Parathyroid adenoma (tissue), 2 donors: Measurements from ENCODE around the gene SCO2.
A peak's percentile ranks its signal among the peaks of the same experiment; 100 is the strongest.

Experiments used
- H2AFZ ChIP-seq: fragments of 300-600 bp; sonication (generic); one replicate; pipeline ENCODE4 v1.7.0; 2017; ENCODE audit warnings: antibody characterized with exemption, mild to moderate bottlenecking
- H3K27ac ChIP-seq: fragments of 300-600 bp; sonication (generic); one replicate; pipeline ENCODE4 v1.7.0; 2017
- H3K27me3 ChIP-seq: fragments of 300-600 bp; sonication (generic); one replicate; pipeline ENCODE4 v1.7.0; 2017; ENCODE audit warnings: low read length; ENCODE audit not compliant: control insufficient read depth, insufficient read depth
- H3K36me3 ChIP-seq: fragments of 300-600 bp; sonication (generic); one replicate; pipeline ENCODE4 v1.7.0; 2017; ENCODE audit warnings: low read length; ENCODE audit not compliant: control insufficient read depth, insufficient read depth
- H3K4me1 ChIP-seq: fragments of 300-600 bp; sonication (generic); one replicate; pipeline ENCODE4 v1.7.0; 2017; ENCODE audit warnings: control low read depth
- H3K4me2 ChIP-seq: fragments of 300-600 bp; sonication (generic); one replicate; pipeline ENCODE4 v1.7.0; 2017; ENCODE audit warnings: low read length
- H3K4me3 ChIP-seq: fragments of 300-600 bp; sonication (generic); one replicate; pipeline ENCODE4 v1.7.0; 2017; ENCODE audit warnings: low read depth, low read length
- H3K79me2 ChIP-seq: fragments of 300-600 bp; sonication (generic); one replicate; pipeline ENCODE4 v1.7.0; 2017; ENCODE audit warnings: control low read depth
- H3K9ac ChIP-seq: fragments of 300-600 bp; sonication (generic); one replicate; pipeline ENCODE4 v1.7.0; 2017; ENCODE audit warnings: mild to moderate bottlenecking
- H3K9me3 ChIP-seq: fragments of 300-600 bp; sonication (generic); one replicate; pipeline ENCODE4 v1.7.0; 2017; ENCODE audit warnings: low read length; ENCODE audit not compliant: control insufficient read depth
- TF ChIP-seq, protein P1 (sequence below): fragments of 300-600 bp; sonication (generic); IDR thresholded peaks from one replicate; pipeline ENCODE4 v1.7.0; 2017; ENCODE audit warnings: antibody characterized with exemption, mild to moderate bottlenecking
- donor health status: primary hyperparathyroidism.

Gene SCO2

DNA sequence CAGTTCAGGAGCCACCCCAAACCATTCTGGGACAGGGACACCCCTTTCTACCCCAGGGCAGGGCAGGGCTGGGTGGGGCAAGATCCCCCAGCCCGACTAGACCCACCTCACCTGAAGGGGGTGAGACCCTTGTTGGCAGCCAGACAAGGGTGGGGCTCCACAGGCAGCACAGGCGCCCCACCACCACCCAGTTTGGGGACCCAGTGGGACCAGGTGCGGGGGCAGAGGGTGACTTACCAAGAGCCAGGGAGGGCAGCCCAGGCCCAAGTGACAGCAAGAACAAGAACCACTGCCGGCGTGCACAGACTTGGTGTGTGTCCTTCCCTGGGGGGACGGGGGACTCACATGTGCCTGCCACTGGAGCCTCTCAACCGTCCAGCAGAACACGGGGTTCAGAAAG, 41.8 kb downstream of the SCO2 start:
- TF ChIP-seq, protein P1, sequence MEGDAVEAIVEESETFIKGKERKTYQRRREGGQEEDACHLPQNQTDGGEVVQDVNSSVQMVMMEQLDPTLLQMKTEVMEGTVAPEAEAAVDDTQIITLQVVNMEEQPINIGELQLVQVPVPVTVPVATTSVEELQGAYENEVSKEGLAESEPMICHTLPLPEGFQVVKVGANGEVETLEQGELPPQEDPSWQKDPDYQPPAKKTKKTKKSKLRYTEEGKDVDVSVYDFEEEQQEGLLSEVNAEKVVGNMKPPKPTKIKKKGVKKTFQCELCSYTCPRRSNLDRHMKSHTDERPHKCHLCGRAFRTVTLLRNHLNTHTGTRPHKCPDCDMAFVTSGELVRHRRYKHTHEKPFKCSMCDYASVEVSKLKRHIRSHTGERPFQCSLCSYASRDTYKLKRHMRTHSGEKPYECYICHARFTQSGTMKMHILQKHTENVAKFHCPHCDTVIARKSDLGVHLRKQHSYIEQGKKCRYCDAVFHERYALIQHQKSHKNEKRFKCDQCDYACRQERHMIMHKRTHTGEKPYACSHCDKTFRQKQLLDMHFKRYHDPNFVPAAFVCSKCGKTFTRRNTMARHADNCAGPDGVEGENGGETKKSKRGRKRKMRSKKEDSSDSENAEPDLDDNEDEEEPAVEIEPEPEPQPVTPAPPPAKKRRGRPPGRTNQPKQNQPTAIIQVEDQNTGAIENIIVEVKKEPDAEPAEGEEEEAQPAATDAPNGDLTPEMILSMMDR = no peak
- Histone ChIP-seq H3K4me3 (no peak overlapping the region), H3K9me3 (no peaks in the 10 kb centered on the region), H3K27me3 (no peaks in the 10 kb centered on the region), H3K36me3 (no peaks in the 10 kb centered on the region), H3K4me2 (no peak overlapping the region), H3K27ac (no peak overlapping the region), H3K9ac (no peak overlapping the region), H3K4me1 (no peaks in the 10 kb centered on the region), H3K79me2 (no peaks in the 10 kb centered on the region), H2AFZ (no peak overlapping the region)

DNA sequence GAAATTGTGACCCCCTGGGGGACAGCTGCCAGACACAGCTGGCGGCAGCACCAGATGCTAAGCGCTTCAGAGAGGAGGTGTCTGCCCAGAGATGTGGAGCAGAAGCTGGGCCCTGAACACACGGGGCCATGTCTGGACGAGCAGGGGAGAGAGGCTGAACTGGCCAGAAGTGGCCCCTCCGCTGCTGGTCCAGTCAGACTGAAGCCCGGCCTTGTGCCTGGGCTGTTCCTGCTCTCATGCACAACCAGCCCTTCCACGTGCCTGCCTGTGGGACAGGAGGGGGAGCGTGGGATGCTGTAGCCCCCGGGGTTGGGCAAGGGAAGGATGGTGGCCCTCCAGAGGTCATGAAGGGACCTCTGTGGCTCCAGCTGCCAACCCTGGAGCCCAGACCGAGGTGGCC, 42.3 kb downstream of the SCO2 start:
- Histone ChIP-seq H3K4me2 (no peak overlapping the region), H3K27ac (no peak overlapping the region), H2AFZ (no peak overlapping the region), H3K4me3 (no peak overlapping the region), H3K9ac (no peak overlapping the region), H3K9me3 (no peaks in the 10 kb centered on the region), H3K36me3 (no peaks in the 10 kb centered on the region), H3K27me3 (no peaks in the 10 kb centered on the region), H3K4me1 (no peaks in the 10 kb centered on the region), H3K79me2 (no peaks in the 10 kb centered on the region)
- TF ChIP-seq, protein P1 = no peak

DNA sequence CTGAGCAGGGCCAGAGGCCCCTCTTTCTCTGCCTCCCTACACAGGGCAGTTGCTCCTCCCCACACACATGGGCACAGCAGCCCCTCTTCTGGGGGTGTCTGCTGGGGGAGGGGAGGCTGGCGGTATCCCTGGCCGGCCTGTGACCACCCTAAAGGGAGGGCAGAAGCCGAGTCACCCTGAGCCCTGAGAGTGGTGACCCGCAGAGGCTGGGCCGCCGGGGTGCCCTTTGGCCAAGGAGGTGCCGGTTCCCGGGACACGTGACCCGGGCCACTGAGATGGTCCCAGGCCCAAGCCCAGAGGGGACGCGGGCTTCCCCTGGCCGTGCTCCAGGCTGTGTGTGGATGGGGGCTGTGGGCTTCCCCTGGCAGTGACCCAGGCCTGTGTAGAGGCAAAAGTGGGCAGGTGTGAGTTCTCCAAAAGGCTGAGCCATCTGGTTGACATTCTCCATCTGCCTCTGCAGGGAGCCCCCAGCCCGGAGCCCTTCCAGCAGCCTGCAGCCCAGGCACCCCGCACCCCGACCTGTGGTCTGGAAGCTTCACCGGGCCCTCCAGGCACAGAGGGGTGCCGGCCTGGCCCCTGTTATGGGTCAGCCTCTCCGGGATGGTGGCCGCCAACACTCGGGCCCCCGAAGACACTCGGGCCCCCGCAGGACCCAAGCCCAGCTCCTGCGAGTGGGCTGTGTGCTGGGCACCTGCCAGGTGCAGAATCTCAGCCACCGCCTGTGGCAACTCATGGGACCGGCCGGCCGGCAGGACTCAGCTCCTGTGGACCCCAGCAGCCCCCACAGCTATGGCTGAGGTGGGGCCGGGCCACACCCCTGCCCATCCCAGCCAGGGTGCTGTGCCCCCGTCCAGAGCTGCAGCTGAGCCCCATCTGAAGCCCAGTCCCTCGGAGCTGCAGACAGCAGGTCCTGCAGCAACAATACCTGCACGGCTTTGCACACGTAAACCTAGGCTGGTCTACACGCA, 43.0 kb downstream of the SCO2 start:
- no peaks in the 10 kb centered on the region for H3K79me2 ChIP-seq
- no peaks in the 10 kb centered on the region for H3K9me3 ChIP-seq
- TF ChIP-seq, protein P1 = no peak
- H2AFZ ChIP-seq = no peak overlapping the region
- no peak overlapping the region for H3K27ac ChIP-seq
- no peak overlapping the region for H3K4me3 ChIP-seq
- no peaks in the 10 kb centered on the region for H3K4me1 ChIP-seq
- H3K36me3 ChIP-seq = no peaks in the 10 kb centered on the region
- H3K9ac ChIP-seq = no peak overlapping the region
- H3K4me2 ChIP-seq = no peak overlapping the region
- H3K27me3 ChIP-seq = no peaks in the 10 kb centered on the region

DNA sequence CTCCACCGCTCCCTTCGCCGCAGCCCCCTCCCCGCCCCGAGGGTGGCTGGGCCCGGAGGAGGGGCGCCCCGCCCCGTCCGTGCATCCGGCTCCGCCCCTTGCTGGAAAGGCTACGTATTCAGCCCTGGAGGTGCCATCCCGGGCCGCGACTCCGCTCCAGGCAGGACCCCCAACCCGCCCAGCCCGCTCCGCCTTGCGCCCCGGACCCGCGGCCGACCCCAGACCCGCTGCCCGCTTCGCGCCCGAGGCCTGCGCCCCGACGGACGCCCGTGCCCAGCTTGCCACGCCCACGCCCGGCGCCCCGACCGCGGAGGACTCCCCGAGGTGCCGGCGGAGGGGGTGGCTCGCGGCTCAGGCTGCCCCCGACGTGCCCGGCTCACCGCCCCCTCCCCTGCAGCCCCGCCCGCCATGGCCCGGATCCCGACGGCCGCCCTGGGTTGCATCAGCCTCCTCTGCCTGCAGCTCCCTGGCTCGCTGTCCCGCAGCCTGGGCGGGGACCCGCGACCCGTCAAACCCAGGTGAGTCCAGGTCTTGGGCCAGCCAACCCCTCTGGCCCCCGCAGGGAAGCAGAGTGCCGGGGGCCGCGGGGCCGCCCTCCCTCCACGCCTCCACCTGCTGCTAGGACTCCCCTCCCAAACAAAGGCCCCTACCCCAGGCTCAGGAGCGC, 43.8 kb downstream of the SCO2 start, which contains the start of gene ADM2:
Gene ADM2, plus strand, starts transcription at position 104 of the 667 bp plus-strand sequence. Its CDS starts 305 bp downstream, at position 409.
- no peak within 1 kb of the TSS for H3K4me3 ChIP-seq
- H3K9ac ChIP-seq = no peak within 1 kb of the TSS
- H3K36me3 ChIP-seq = no peaks in the 10 kb centered on the region
- H3K79me2 ChIP-seq = no peaks in the 10 kb centered on the region
- TF ChIP-seq, protein P1 = no peak
- H3K9me3 ChIP-seq = no peaks in the 10 kb centered on the region
- H2AFZ ChIP-seq = peak within 1 kb of the TSS; percentile 28
- no peaks in the 10 kb centered on the region for H3K4me1 ChIP-seq
- H3K27me3 ChIP-seq = no peaks in the 10 kb centered on the region
- no peak within 1 kb of the TSS for H3K4me2 ChIP-seq
- H3K27ac ChIP-seq = no peak within 1 kb of the TSS
